A673 (cell line): ENCODE results near the gene UQCRQ. TPM values are rescaled to one million over a fixed set of nuclear protein-coding genes. Genes with fewer than 3 reads are reported as not detected.

Experiments used
- Bru-seq: library from RNA; stranded (reverse); fragments of 400-500 nt; gene quantifications from one replicate; lab custom pipeline; 2021; lab: Mats Ljungman, UMichigan
- BruChase-seq, 2 experiments: library from RNA; stranded (reverse); fragments of 400-500 nt; gene quantifications; one replicate each; lab custom pipeline; 2021; lab: Mats Ljungman, UMichigan
- BruUV-seq: library from RNA; stranded (reverse); fragments of 400-500 nt; replicated peaks from 2 replicates; lab custom pipeline; 2021; lab: Mats Ljungman, UMichigan
- CTCF ChIA-PET: fragments of 300-600 bp; sonication (Branson Sonifier 250); formaldehyde crosslinking; loops from one replicate; lab custom pipeline; 2022; ENCODE audit warnings: antibody characterized with exemption; lab: Charles Lee
- POLR2A ChIA-PET: fragments of 300-600 bp; sonication (Branson Sonifier 250); formaldehyde crosslinking; loops from one replicate; lab custom pipeline; 2022; ENCODE audit warnings: antibody characterized with exemption; ENCODE audit not compliant: low non-redundant PET; lab: Charles Lee
- DNase-seq: peaks from one replicate; pipeline ENCODE4 v3.0.0-alpha.2; 2015; ENCODE audit warnings: low spot score
- H3K27ac ChIP-seq: fragments of 200-600 bp; sonication (generic); 2 replicates; pipeline ENCODE4 v1.5.1; 2016; ENCODE audit warnings: mixed run types, low read depth, mild to moderate bottlenecking, mixed read lengths, antibody characterized with exemption, low read length; ENCODE audit not compliant: poor library complexity, severe bottlenecking
- H3K27me3 ChIP-seq: fragments of 200-600 bp; sonication (generic); replicated peaks from 2 replicates; pipeline ENCODE4 v1.6.1; 2017; ENCODE audit warnings: mixed run types, low read depth, mild to moderate bottlenecking, mixed read lengths, antibody characterized with exemption, low read length; ENCODE audit not compliant: insufficient read depth, poor library complexity
- H3K36me3 ChIP-seq: fragments of 200-600 bp; sonication (generic); 2 replicates; pipeline ENCODE4 v1.6.1; 2016; ENCODE audit warnings: mixed run types, mild to moderate bottlenecking, mixed read lengths, antibody characterized with exemption, low read length; ENCODE audit not compliant: insufficient read depth, poor library complexity, severe bottlenecking
- H3K4me1 ChIP-seq: fragments of 200-600 bp; sonication (generic); 2 replicates; pipeline ENCODE4 v1.6.1; 2017; ENCODE audit warnings: mixed run types, mild to moderate bottlenecking, mixed read lengths, antibody characterized with exemption, low read length; ENCODE audit not compliant: insufficient read depth, poor library complexity, severe bottlenecking
- H3K4me3 ChIP-seq: fragments of 200-600 bp; sonication (generic); 2 replicates; pipeline ENCODE4 v1.5.1; 2016; ENCODE audit warnings: low read depth, mixed run types, mild to moderate bottlenecking, mixed read lengths, low read length; ENCODE audit not compliant: poor library complexity, severe bottlenecking
- H3K9me3 ChIP-seq: fragments of 200-600 bp; sonication (generic); 2 replicates; pipeline ENCODE4 v1.6.1; 2016; ENCODE audit warnings: mixed run types, low read depth, mild to moderate bottlenecking, mixed read lengths, antibody characterized with exemption, low read length; ENCODE audit not compliant: poor library complexity, severe bottlenecking
- CTCF ChIP-seq: fragments of 300-800, 200-600 bp; sonication (generic); conservative IDR thresholded peaks from 2 replicates; pipeline ENCODE4 v1.5.1; 2017; ENCODE audit warnings: low read depth, mild to moderate bottlenecking, antibody characterized with exemption, low read length, moderate library complexity, mixed read lengths
- EZH2 ChIP-seq: fragments of 200-600 bp; sonication (generic); IDR thresholded peaks from 2 replicates; pipeline ENCODE4 v1.6.1; 2017; ENCODE audit warnings: borderline replicate concordance, low read depth, mild to moderate bottlenecking, mixed read lengths, antibody characterized with exemption, low read length; ENCODE audit not compliant: poor library complexity, severe bottlenecking
- intact Hi-C: fragments of 100-400 bp; cut with micrococcal nuclease; formaldehyde crosslinking; loops from one replicate; pipeline ENCODE4 v1.10.0; 2022; ENCODE audit not compliant: unreplicated experiment
- long read RNA-seq: library from polyadenylated mRNA; stranded (forward); transcript quantifications from one replicate; pipeline ENCODE4 v2.0.0, GENCODE V29; 2022
- total RNA-seq: library from RNA; stranded (reverse); gene quantifications from 2 replicates; pipeline ENCODE4 v1.2.3, GENCODE V29; 2021

UQCRQ gene
- total RNA-seq, result 542 and 564 TPM in 2 replicates
- percentile 95 among the genes with signal in this experiment for Bru-seq, nascent RNA
- BruChase-seq, experiment 1, labeled RNA remaining after a 2-hour chase, result percentile 86 among the genes with signal in this experiment
- percentile 92 among the genes with signal in this experiment for BruChase-seq, experiment 2, labeled RNA remaining after a 6-hour chase
- long read RNA-seq, transcript UQCRQ-203 (3 exons, 839 nt), result major isoform, 373 of 1,574 reads
- long read RNA-seq, transcript UQCRQ-201 (2 exons, 586 nt), result minor isoform, 18 of 1,574 reads
- long read RNA-seq, transcript UQCRQ-205 (2 exons, 258 nt), result minor isoform, 6 of 1,574 reads
- long read RNA-seq, transcript UQCRQ-202 (3 exons, 429 nt), result minor isoform, 39 of 1,574 reads
- long read RNA-seq, partial matches to known transcripts, result 0 of 1,574 reads
- long read RNA-seq, other reads (novel, unspliced or antisense), result 1,133 of 1,574 reads

GRCh38 chr5:132866342-132867045 is at the start of gene UQCRQ, which contains the start of gene GDF9:
Gene UQCRQ, plus strand, starts transcription at chr5:132866642. Its CDS starts 240 bp downstream, at chr5:132866882.
Gene GDF9, minus strand, starts transcription at chr5:132866469. Its CDS starts 1,936 bp downstream, at chr5:132864533.
- POLR2A ChIA-PET, result no interaction called here
- BruUV-seq, result no TSS peak
- CTCF ChIA-PET, result interaction anchor here (0.9 kb wide), 1 partner anchor 480 kb away, joined by 3 read pairs; no protein-coding TSS in a partner anchor
- Histone ChIP-seq H3K4me1 (peaks cover 12% of the 10 kb centered on the region), H3K36me3 (peaks cover 33% of the 10 kb centered on the region), H3K4me3 (peak within 1 kb of the TSS; percentile 77), H3K27me3 (no peaks in the 10 kb centered on the region), H3K9me3 (no peaks in the 10 kb centered on the region), H3K27ac (peak within 1 kb of the TSS; percentile 94)
- DNase-seq, result peak; percentile 99
- intact Hi-C loops, result loop anchor here (10.0 kb wide), 1 partner anchor 342 kb away; no protein-coding TSS in a partner anchor
- TF ChIP-seq EZH2 (no peak), CTCF (0 out of 2 replicates have a peak, but pooled peaks have one; percentile 27)

GRCh38 chr5:132817011-132817410 is 49.4 kb upstream of the UQCRQ start:
- Histone ChIP-seq H3K4me1 (peaks cover 4% of the 10 kb centered on the region), H3K4me3 (no peak overlapping the region), H3K36me3 (no peaks in the 10 kb centered on the region), H3K27me3 (peaks cover 15% of the 10 kb centered on the region), H3K27ac (no peak overlapping the region), H3K9me3 (no peaks in the 10 kb centered on the region)
- TF ChIP-seq EZH2, result no peak
- TF ChIP-seq CTCF, result no peak
- ChIA-PET CTCF (no interaction called here), POLR2A (no interaction called here)
- DNase-seq, result no peak
- intact Hi-C loops, result no loop called here
- BruUV-seq, result no TSS peak

GRCh38 chr5:132819468-132819867 is 47.0 kb upstream of the UQCRQ start:
- H3K36me3 ChIP-seq, result no peaks in the 10 kb centered on the region
- TF ChIP-seq EZH2 (no peak), CTCF (no peak)
- H3K9me3 ChIP-seq, result no peaks in the 10 kb centered on the region
- no peak overlapping the region for H3K27ac ChIP-seq
- DNase-seq, result no peak
- ChIA-PET CTCF (interaction anchor here (0.6 to 2.8 kb wide), 5 partner anchors 10 to 293 kb away, joined by 5 to 12 read pairs (median 7); no protein-coding TSS in a partner anchor), POLR2A (interaction anchor here (0.5 to 0.6 kb wide), 2 partner anchors 9 to 34 kb away, joined by 3 read pairs; no protein-coding TSS in a partner anchor)
- no TSS peak for BruUV-seq
- H3K27me3 ChIP-seq, result no peaks in the 10 kb centered on the region
- no peak overlapping the region for H3K4me3 ChIP-seq
- peaks cover 4% of the 10 kb centered on the region for H3K4me1 ChIP-seq
- intact Hi-C loops, result no loop called here
